ENCODE results near the gene NHERF2.

- no peak for TF ChIP-seq CTCF (IDR thresholded peaks at IDR 0.05)
- no peak for TF ChIP-seq POLR2A (IDR thresholded peaks at IDR 0.05)
These were observed 4.0 kb upstream of the NHERF2 start for GRCh38 chr16:2022723-2023091.
